Measurements from ENCODE around the gene CRHR1. TPM values are rescaled to one million over a fixed set of nuclear protein-coding genes. Genes with fewer than 3 reads are reported as not detected.

The CRHR1 gene
- polyA plus RNA-seq, 1 donor: 0.24 TPM

Other genes starting within 250 kb of the CRHR1 start
- gene SPPL2C, start 60.6 kb downstream of the CRHR1 start, polyA plus RNA-seq: not detected
- gene MAPT, start 110.2 kb downstream of the CRHR1 start, polyA plus RNA-seq: 10.0 TPM
- gene STH, start 214.9 kb downstream of the CRHR1 start, polyA plus RNA-seq: not detected

All from large intestine (tissue), 1 donor.